HUES6 (cell line): ENCODE measurements around the gene RAX2.
"Not testable (repeated sequence)": the region's sequence is repeated elsewhere in the genome, so short reads cannot be mapped to it uniquely, and the experiment has no call there.

ENCODE experiments used
- H3K27ac ChIP-seq: 2 replicates; pipeline ENCODE4 v1.7.0; 2013; ENCODE audit warnings: low read depth, mild to moderate bottlenecking, low read length, inconsistent platforms
- H3K27me3 ChIP-seq: 2 replicates; pipeline ENCODE4 v1.6.1; 2013; ENCODE audit warnings: low read length; ENCODE audit not compliant: control insufficient read depth, insufficient read depth
- H3K36me3 ChIP-seq: 2 replicates; pipeline ENCODE4 v1.6.1; 2013; ENCODE audit warnings: low read length; ENCODE audit not compliant: control insufficient read depth, insufficient read depth
- H3K4me1 ChIP-seq: 2 replicates; pipeline ENCODE4 v1.6.1; 2013; ENCODE audit warnings: low read length; ENCODE audit not compliant: control insufficient read depth, insufficient read depth
- H3K4me3 ChIP-seq: 2 replicates; pipeline ENCODE4 v1.5.1; 2013; ENCODE audit warnings: low read depth, low read length
- H3K9ac ChIP-seq: one replicate; pipeline ENCODE4 v1.6.1; 2013; ENCODE audit warnings: mild to moderate bottlenecking, low read length
- H3K9me3 ChIP-seq: 2 replicates; pipeline ENCODE4 v1.6.1; 2013; ENCODE audit warnings: low read depth, low read length; ENCODE audit not compliant: control insufficient read depth, insufficient read depth

Gene RAX2

GRCh38 chr19:3757705-3758104, 14.3 kb downstream of the RAX2 start:
- H3K36me3 ChIP-seq: peaks cover 24% of the 10 kb centered on the region
- H3K4me3 ChIP-seq, H3K27ac ChIP-seq, H3K4me1 ChIP-seq, H3K9me3 ChIP-seq, H3K9ac ChIP-seq, H3K27me3 ChIP-seq: not testable (repeated sequence)

GRCh38 chr19:3753631-3754410, 18.2 kb downstream of the RAX2 start:
- no peak overlapping the region for H3K27ac ChIP-seq
- H3K9ac ChIP-seq: peak overlapping the region; percentile 33
- H3K9me3 ChIP-seq: no peaks in the 10 kb centered on the region
- peaks cover 41% of the 10 kb centered on the region for H3K36me3 ChIP-seq
- H3K27me3 ChIP-seq: no peaks in the 10 kb centered on the region
- H3K4me1 ChIP-seq: no peaks in the 10 kb centered on the region
- no peak overlapping the region for H3K4me3 ChIP-seq

GRCh38 chr19:3752492-3752891, 19.5 kb downstream of the RAX2 start:
- no peaks in the 10 kb centered on the region for H3K27me3 ChIP-seq
- H3K4me3 ChIP-seq: no peak overlapping the region
- H3K36me3 ChIP-seq: peaks cover 38% of the 10 kb centered on the region
- H3K27ac ChIP-seq: no peak overlapping the region
- no peaks in the 10 kb centered on the region for H3K9me3 ChIP-seq
- H3K4me1 ChIP-seq: no peaks in the 10 kb centered on the region
- no peak overlapping the region for H3K9ac ChIP-seq

GRCh38 chr19:3751236-3751635, 20.8 kb downstream of the RAX2 start:
- Histone ChIP-seq H3K9me3 (no peaks in the 10 kb centered on the region), H3K27ac (no peak overlapping the region), H3K4me1 (no peaks in the 10 kb centered on the region), H3K27me3 (no peaks in the 10 kb centered on the region), H3K9ac (no peak overlapping the region), H3K36me3 (peaks cover 37% of the 10 kb centered on the region), H3K4me3 (no peak overlapping the region)

GRCh38 chr19:3750211-3750610, 21.8 kb downstream of the RAX2 start:
- H3K4me3 ChIP-seq: no peak overlapping the region
- no peaks in the 10 kb centered on the region for H3K27me3 ChIP-seq
- no peaks in the 10 kb centered on the region for H3K9me3 ChIP-seq
- no peaks in the 10 kb centered on the region for H3K4me1 ChIP-seq
- peaks cover 37% of the 10 kb centered on the region for H3K36me3 ChIP-seq
- H3K9ac ChIP-seq: no peak overlapping the region
- no peak overlapping the region for H3K27ac ChIP-seq

- Histone ChIP-seq H3K36me3 (peaks cover 37% of the 10 kb centered on the region), H3K9me3 (no peaks in the 10 kb centered on the region), H3K27ac (no peak overlapping the region), H3K9ac (no peak overlapping the region), H3K4me3 (no peak overlapping the region), H3K27me3 (no peaks in the 10 kb centered on the region), H3K4me1 (no peaks in the 10 kb centered on the region)
These were observed 23.1 kb downstream of the RAX2 start for GRCh38 chr19:3748965-3749364.

GRCh38 chr19:3746371-3747056, 25.5 kb downstream of the RAX2 start:
- Histone ChIP-seq H3K27ac (no peak overlapping the region), H3K9ac (no peak overlapping the region), H3K36me3 (peaks cover 18% of the 10 kb centered on the region), H3K27me3 (no peaks in the 10 kb centered on the region), H3K4me3 (no peak overlapping the region), H3K4me1 (no peaks in the 10 kb centered on the region), H3K9me3 (no peaks in the 10 kb centered on the region)

- H3K4me1 ChIP-seq: no peaks in the 10 kb centered on the region
- no peaks in the 10 kb centered on the region for H3K9me3 ChIP-seq
- H3K9ac ChIP-seq: no peak overlapping the region
- H3K27me3 ChIP-seq: no peaks in the 10 kb centered on the region
- H3K36me3 ChIP-seq: peaks cover 13% of the 10 kb centered on the region
- no peak overlapping the region for H3K4me3 ChIP-seq
- no peak overlapping the region for H3K27ac ChIP-seq
These were observed 26.5 kb downstream of the RAX2 start for GRCh38 chr19:3745363-3746045.

- Histone ChIP-seq H3K4me3 (no peak overlapping the region), H3K9ac (no peak overlapping the region), H3K4me1 (no peaks in the 10 kb centered on the region), H3K27ac (no peak overlapping the region), H3K27me3 (no peaks in the 10 kb centered on the region), H3K9me3 (no peaks in the 10 kb centered on the region), H3K36me3 (peaks cover 4% of the 10 kb centered on the region)
These were observed 28.5 kb downstream of the RAX2 start for GRCh38 chr19:3743486-3743885.

- Histone ChIP-seq H3K4me3 (no peak overlapping the region), H3K27ac (no peak overlapping the region), H3K36me3 (peaks cover 23% of the 10 kb centered on the region), H3K9ac (no peak overlapping the region), H3K4me1 (no peaks in the 10 kb centered on the region), H3K27me3 (no peaks in the 10 kb centered on the region), H3K9me3 (no peaks in the 10 kb centered on the region)
These were observed 31.6 kb downstream of the RAX2 start for GRCh38 chr19:3740431-3740830.
